Endothelial cell of umbilical vein (primary cell): ENCODE results near the gene CADPS.

Experiments
- CTCF ChIP-seq, 2 donors: IDR thresholded peaks; 1 replicate in 1 of 2; 2 replicates in 1 of 2; pipeline ENCODE4 v1.5.1; 2011; ENCODE audit warnings: low read length in 2 of 2, mild to moderate bottlenecking in 2 of 2, moderate library complexity in 2 of 2, control low read depth in 1 of 2, inconsistent platforms in 1 of 2, low read depth in 1 of 2; ENCODE audit not compliant: insufficient read depth in 1 of 2; ENCODE audit errors: extremely low read depth in 1 of 2
- EZH2 ChIP-seq: IDR thresholded peaks from 2 replicates; pipeline ENCODE4 v1.6.1; 2012; ENCODE audit warnings: borderline replicate concordance, low read depth, mild to moderate bottlenecking, moderate library complexity, low read length, inconsistent platforms; ENCODE audit not compliant: severe bottlenecking
- FOS ChIP-seq: IDR thresholded peaks from 2 replicates; pipeline ENCODE4 v1.6.1; 2011; ENCODE audit warnings: mild to moderate bottlenecking, low read length, moderate library complexity, borderline replicate concordance; ENCODE audit not compliant: insufficient read depth
- JUN ChIP-seq: IDR thresholded peaks from 2 replicates; pipeline ENCODE4 v1.6.1; 2011; ENCODE audit warnings: borderline replicate concordance, low read depth; ENCODE audit not compliant: insufficient read length, insufficient read depth
- MAX ChIP-seq: IDR thresholded peaks from 2 replicates; pipeline ENCODE4 v1.6.1; 2011; ENCODE audit not compliant: insufficient read depth, insufficient read length
- MYC ChIP-seq: IDR thresholded peaks from one replicate; pipeline ENCODE4 v1.6.1; 2011; ENCODE audit warnings: mild to moderate bottlenecking, low read depth, low read length
- POLR2A ChIP-seq: IDR thresholded peaks from 2 replicates; pipeline ENCODE4 v1.6.1; 2012; ENCODE audit warnings: low read depth, mild to moderate bottlenecking, control low read depth, low read length
- POLR2AphosphoS5 ChIP-seq: IDR thresholded peaks from 2 replicates; pipeline ENCODE4 v1.6.1; 2012; ENCODE audit warnings: low read depth, mild to moderate bottlenecking, control low read depth, low read length, moderate library complexity; ENCODE audit not compliant: insufficient read depth

GRCh38 chr3:62373215-62373614 is 502.0 kb downstream of the CADPS start, which contains the start of gene FEZF2:
- TF ChIP-seq EZH2, result peak; percentile 47
- TF ChIP-seq CTCF (IDR thresholded peaks at IDR 0.05; ENCODE audit: extremely low read depth in 1 of 2, insufficient read depth in 1 of 2, low read depth in 1 of 2, low read length in 2 of 2), result no peak
- no peak for TF ChIP-seq POLR2AphosphoS5
- no peak for TF ChIP-seq POLR2A
- TF ChIP-seq MYC, result no peak
- no peak for TF ChIP-seq JUN
- no peak for TF ChIP-seq MAX
- no peak for TF ChIP-seq FOS
